ENCODE data around the gene XPR1. TPM values are rescaled to one million over a fixed set of nuclear protein-coding genes. Genes with fewer than 3 reads are reported as not detected.

XPR1 gene
- total and polyA plus RNA-seq, 10 of the 15 experiments (the other 5 are each of a cell fraction or from before 2014, with no cell fraction given) = 1.1 to 33.9 (median 11.3) TPM

DNA sequence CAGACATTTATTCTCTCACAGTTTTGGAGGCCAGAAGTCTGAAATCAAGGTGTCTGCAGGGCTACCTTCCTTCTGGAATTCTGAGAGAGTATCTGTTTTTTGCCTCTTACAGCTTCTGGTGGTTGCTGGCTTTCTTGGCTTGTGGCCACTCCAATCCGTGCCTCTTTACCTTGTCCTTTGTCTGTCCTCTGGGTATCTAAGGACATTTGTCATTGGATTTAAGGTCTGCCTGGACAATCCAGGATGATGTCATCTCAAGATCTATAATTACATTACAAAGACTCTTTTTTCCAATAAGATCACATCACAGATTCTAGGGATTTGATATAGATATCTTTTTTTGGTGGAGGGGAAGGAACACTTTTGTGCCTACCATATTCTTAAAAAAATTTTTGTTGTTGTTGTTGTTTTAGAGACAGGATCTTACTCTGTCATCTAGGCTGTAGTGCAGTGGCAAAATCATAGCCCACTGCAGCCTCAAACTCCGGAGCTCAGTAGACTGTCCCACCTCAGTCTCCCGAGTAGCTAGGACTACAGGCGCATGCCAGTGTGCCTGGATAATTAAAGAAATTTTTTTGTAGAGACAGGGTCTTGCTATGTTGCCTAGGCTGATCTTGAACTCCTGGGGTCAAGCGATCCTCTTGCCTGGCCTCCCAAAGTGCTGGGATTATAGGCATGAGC is 61.9 kb downstream of the XPR1 start:
- TF ChIP-seq FOS (IDR thresholded peaks at IDR 0.05; ENCODE audit: borderline replicate concordance, extremely low read depth, insufficient read length) = no peak
- no peak for TF ChIP-seq JUND (IDR thresholded peaks at IDR 0.05; ENCODE audit: low read depth, low read length)
- TF ChIP-seq EZH2 (IDR thresholded peaks at IDR 0.05; ENCODE audit: borderline replicate concordance, control insufficient read depth, low read depth, low read length) = no peak
- TF ChIP-seq, protein P1, sequence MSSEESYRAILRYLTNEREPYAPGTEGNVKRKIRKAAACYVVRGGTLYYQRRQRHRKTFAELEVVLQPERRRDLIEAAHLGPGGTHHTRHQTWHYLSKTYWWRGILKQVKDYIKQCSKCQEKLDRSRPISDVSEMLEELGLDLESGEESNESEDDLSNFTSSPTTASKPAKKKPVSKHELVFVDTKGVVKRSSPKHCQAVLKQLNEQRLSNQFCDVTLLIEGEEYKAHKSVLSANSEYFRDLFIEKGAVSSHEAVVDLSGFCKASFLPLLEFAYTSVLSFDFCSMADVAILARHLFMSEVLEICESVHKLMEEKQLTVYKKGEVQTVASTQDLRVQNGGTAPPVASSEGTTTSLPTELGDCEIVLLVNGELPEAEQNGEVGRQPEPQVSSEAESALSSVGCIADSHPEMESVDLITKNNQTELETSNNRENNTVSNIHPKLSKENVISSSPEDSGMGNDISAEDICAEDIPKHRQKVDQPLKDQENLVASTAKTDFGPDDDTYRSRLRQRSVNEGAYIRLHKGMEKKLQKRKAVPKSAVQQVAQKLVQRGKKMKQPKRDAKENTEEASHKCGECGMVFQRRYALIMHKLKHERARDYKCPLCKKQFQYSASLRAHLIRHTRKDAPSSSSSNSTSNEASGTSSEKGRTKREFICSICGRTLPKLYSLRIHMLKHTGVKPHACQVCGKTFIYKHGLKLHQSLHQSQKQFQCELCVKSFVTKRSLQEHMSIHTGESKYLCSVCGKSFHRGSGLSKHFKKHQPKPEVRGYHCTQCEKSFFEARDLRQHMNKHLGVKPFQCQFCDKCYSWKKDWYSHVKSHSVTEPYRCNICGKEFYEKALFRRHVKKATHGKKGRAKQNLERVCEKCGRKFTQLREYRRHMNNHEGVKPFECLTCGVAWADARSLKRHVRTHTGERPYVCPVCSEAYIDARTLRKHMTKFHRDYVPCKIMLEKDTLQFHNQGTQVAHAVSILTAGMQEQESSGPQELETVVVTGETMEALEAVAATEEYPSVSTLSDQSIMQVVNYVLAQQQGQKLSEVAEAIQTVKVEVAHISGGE (CRISPR knock-in tag; IDR thresholded peaks at IDR 0.05) = no peak
- TF ChIP-seq CTCF (IDR thresholded peaks at IDR 0.05 in 2 of 3, conservative IDR thresholded peaks at IDR 0.05 in 1 of 3; ENCODE audit: control insufficient read depth in 2 of 3, extremely low read depth in 1 of 3, insufficient read depth in 1 of 3, low read depth in 3 of 3, low read length in 3 of 3) = no peak
- no peak for TF ChIP-seq FOXM1 (IDR thresholded peaks at IDR 0.05; ENCODE audit: low read depth, low read length)
- no peak for TF ChIP-seq ZNF207 (IDR thresholded peaks at IDR 0.05; ENCODE audit: borderline replicate concordance)
- no peak for TF ChIP-seq BHLHE40 (IDR thresholded peaks at IDR 0.05; ENCODE audit: borderline replicate concordance in 1 of 2, low read depth in 2 of 2, low read length in 1 of 2)
- TF ChIP-seq PAX5 (IDR thresholded peaks at IDR 0.05; ENCODE audit: borderline replicate concordance, low read depth, low read length) = no peak
- no peak for TF ChIP-seq DPF2 (IDR thresholded peaks at IDR 0.05)
- Histone ChIP-seq H3K79me2 (ENCODE audit: control insufficient read depth, insufficient read depth, low read length) (no peaks in the 10 kb centered on the region), H3K27ac (ENCODE audit: control insufficient read depth, insufficient read depth) (no peak overlapping the region), H4K20me1 (ENCODE audit: control insufficient read depth, insufficient read depth) (no peaks in the 10 kb centered on the region), H3K36me3 (ENCODE audit: control insufficient read depth in 2 of 2, insufficient read depth in 2 of 2, low read length in 1 of 2) (no peaks in the 10 kb centered on the region), H3K4me3 (no peak overlapping the region), H3K27me3 (replicated peaks in 1 of 2; ENCODE audit: control insufficient read depth in 2 of 2, insufficient read depth in 2 of 2, low read length in 1 of 2) (no peaks in the 10 kb centered on the region), H3K9ac (ENCODE audit: control insufficient read depth, insufficient read depth, low read length) (no peak overlapping the region), H3K9me3 (replicated peaks; ENCODE audit: control insufficient read depth, insufficient read depth, low read length) (no peaks in the 10 kb centered on the region; the same call in 1 of the 3 replicates), H3K4me2 (ENCODE audit: control insufficient read depth, insufficient read depth) (no peak overlapping the region), H3K4me1 (ENCODE audit: control insufficient read depth, insufficient read depth, low read length) (no peaks in the 10 kb centered on the region), H2AFZ (ENCODE audit: control insufficient read depth, low read depth, low read length) (no peak overlapping the region)
- BruUV-seq (replicated peaks) = no TSS peak
- DNase-seq (ENCODE audit: low read depth, low spot score) (no peak), FAIRE-seq (no peak), ATAC-seq (no peak)
- RAD21 ChIA-PET (ENCODE audit: unreplicated experiment) = no interaction called here
- 99% methylated on average over 5 of the region's 5 CpGs for WGBS (ENCODE audit: insufficient coverage, insufficient replicate concordance, low lambda C conversion rate, missing lambda C conversion rate)
- POLR2A ChIA-PET = interaction anchor here (0.5 to 0.6 kb wide), 2 partner anchors 28 to 30 kb away, joined by 3 read pairs; no protein-coding TSS in a partner anchor
- SMC1A ChIA-PET (ENCODE audit: uncharacterized antibody, unreplicated experiment) = interaction anchor here (0.6 to 1.6 kb wide), 2 partner anchors 47 to 374 kb away, joined by 4 read pairs; no protein-coding TSS in a partner anchor
- intact Hi-C loops (cut with micrococcal nuclease; ENCODE audit: unreplicated experiment) = no loop called here
- in situ Hi-C loops (cut with MboI) = no loop called here
- CTCF ChIA-PET = no interaction called here
